Motor neuron (in vitro differentiated cells): ENCODE data around the gene DEPP1. TPM values are rescaled to one million over a fixed set of nuclear protein-coding genes. Genes with fewer than 3 reads are reported as not detected.
A peak's percentile ranks its signal among the peaks of the same experiment; 100 is the strongest.

ENCODE experiments used
- ATAC-seq, 8 experiments: fragments of 200-7000 bp; cut with Tn5 transposase; replicated peaks in 6 of 8; 2 replicates each; pipeline ENCODE4 v1.8.0; 2021; ENCODE audit warnings: mild to moderate bottlenecking in 8 of 8, moderate library complexity in 8 of 8
- H3K27ac ChIP-seq, 2 donors: fragments of 250-450 bp; sonication (Bioruptor Pico); 2 replicates each; pipeline ENCODE4 v1.9.0; 2021; ENCODE audit warnings: antibody characterized with exemption in 2 of 2, mild to moderate bottlenecking in 2 of 2, moderate library complexity in 1 of 2
- H3K4me1 ChIP-seq, 2 donors: fragments of 250-450 bp; sonication (Bioruptor Pico); replicated peaks in 1 of 2; 2 replicates each; pipeline ENCODE4 v1.6.1; 2021; ENCODE audit warnings: antibody characterized with exemption in 2 of 2, mild to moderate bottlenecking in 2 of 2, moderate library complexity in 1 of 2
- H3K4me3 ChIP-seq, 5 donors: fragments of 250-450 bp; sonication (Bioruptor Pico); 2 replicates each; pipeline ENCODE4 v1.9.0; 2021; ENCODE audit warnings: antibody characterized with exemption in 5 of 5, mild to moderate bottlenecking in 5 of 5, moderate library complexity in 4 of 5
- WGBS, 10 experiments: fragments of 450-650 bp; shearing (Covaris generic); methylation state at CpG; one replicate each; pipeline ENCODE4 v1.0.0; 2022; 5-methylcytosine and 5-hydroxymethylcytosine counted together
- in situ Hi-C, 9 experiments: fragments of 400-800 bp; cut with MboI; loops; one replicate each; pipeline ENCODE4 v1.15.0; 2021; ENCODE audit warnings: low sequenced_read_pairs in 9 of 9, low pct_unique_long_range_greater_than_20kb in 2 of 9; ENCODE audit not compliant: unreplicated experiment in 9 of 9
- total RNA-seq, 8 experiments: library from RNA; unstranded; fragments of 300-600 nt; gene quantifications; 2 replicates each; pipeline versions ENCODE4 v1.2.3 to v1.2.4, GENCODE V29; 2022

The DEPP1 gene
- total RNA-seq, 8 experiments from 2014 or later: 1.2 to 47.6 (median 11.4) TPM

DNA sequence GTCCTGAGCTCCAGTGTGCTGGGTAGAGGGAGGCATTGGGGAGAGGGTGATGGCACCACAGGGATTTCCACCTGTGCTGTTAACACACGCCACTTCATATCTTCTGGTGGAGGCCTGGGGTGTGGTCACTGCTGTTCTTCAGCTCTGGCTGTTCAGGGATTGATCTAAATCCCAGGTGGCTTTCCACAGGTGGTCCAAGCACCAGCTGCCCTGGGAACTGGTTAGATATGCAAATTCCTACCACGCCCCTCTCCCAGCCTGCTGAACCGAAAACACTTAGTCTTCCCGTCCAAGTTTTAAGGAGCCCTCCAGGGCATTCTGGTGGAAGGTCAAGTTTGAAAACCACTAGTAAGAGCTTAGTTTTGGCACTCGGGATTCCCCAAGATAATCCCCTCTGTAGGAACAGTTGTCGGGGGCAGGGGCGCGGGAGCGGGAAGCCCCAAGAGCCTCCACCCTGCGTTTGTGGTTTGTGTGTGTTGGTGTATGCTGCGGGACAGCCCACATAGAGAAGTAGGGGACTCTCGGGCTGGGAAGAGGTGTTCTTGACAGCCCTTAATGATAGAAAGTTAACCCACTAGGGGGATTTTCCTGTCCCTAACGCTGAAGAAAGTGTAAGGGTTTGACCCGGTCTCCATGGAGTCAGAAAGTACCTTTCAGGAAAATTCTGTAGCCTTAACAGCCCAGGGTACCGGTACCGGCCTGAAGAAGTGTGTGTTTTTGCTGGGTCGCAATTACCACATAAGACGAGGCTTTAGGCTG lies 5.1 kb downstream of the DEPP1 start:
- Histone ChIP-seq H3K27ac (no peak overlapping the region), H3K4me3 (no peak overlapping the region), H3K4me1 (peaks cover 50 to 52% of the 10 kb centered on the region in 2 donors)
- in situ Hi-C loops: no loop called here
- peak in 1 of 8 experiments; percentile 0 for ATAC-seq
- WGBS, 10 experiments: 67 to 100% (median 73%) methylated on average over 1 to 16 of the region's 18 CpGs; no CpG with 5 or more reads in 4 of the 10 experiments

DNA sequence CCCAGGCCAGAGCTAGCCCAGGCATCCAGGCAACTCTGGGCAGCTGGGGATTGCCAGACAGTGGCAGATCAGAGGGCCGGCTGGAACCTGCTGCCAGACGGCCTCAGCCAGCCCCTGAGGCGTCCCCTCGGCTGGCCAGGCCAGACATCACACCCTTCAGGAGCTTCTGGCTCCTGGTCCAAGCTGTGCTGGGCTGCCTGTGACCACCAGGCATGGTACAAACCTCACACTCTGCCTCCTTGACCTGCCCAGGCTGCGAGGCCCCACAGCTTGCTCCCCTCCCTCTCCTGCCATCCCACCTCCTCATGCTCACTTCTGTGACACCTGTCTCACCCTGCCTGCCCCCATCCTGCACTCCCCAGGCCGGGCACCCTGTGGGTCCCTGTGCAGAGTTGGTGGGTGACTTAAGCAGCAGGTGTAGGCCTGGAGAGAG lies 5.7 kb downstream of the DEPP1 start:
- Histone ChIP-seq H3K4me1 (peaks cover 44 to 52% of the 10 kb centered on the region in 2 donors), H3K4me3 (no peak overlapping the region), H3K27ac (no peak overlapping the region)
- in situ Hi-C loops: no loop called here
- 100% methylated on average over 1 of the region's 6 CpGs; no CpG with 5 or more reads in 9 of the 10 experiments for WGBS, 10 experiments
- ATAC-seq: peak in 1 of 8 experiments; percentile 0

DNA sequence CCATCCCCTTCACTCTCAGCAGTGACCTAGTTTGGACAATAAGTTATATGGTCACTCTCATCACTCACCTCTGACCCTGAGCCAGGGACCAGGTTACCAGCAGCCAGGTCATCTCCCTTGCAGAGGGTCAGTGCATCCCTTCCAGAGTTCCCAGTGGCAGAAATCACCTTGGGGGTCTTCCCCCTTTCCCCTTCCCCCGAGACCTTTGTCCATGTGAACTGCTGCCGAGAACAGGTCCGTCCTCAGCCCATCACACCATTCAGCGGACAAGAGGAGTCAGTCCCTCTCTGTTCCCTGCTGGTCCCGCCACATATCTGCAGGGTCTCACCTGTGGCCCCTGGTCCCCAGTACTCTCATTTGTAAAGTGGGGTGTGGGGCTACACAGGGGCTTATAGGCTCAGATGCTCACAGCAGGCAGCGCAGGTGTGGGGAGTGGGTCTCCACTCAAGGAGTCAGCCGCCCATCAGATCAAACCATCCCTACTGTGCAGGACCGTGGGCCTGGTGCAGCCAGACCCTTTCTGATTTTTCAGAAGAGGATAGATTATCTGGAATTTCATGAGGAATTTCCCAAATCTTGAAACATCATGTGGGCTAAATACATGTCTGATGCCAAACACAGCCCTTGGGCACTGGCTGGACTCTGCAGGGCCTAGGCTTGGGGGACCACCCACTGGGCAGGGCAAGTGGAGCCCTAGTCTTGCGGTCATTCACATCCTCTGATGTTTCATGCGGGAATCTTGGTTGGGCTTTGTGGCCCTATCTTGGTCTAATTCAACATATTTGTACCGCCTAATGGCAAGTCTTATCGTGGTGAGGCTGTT lies 6.5 kb downstream of the DEPP1 start:
- H3K4me3 ChIP-seq: no peak overlapping the region
- 69 to 100% (median 92%) methylated on average over 1 to 5 of the region's 12 CpGs; no CpG with 5 or more reads in 4 of the 10 experiments for WGBS, 10 experiments
- ATAC-seq: no peak
- peaks cover 42 to 49% of the 10 kb centered on the region in 2 donors for H3K4me1 ChIP-seq
- in situ Hi-C loops: no loop called here
- H3K27ac ChIP-seq: no peak overlapping the region

DNA sequence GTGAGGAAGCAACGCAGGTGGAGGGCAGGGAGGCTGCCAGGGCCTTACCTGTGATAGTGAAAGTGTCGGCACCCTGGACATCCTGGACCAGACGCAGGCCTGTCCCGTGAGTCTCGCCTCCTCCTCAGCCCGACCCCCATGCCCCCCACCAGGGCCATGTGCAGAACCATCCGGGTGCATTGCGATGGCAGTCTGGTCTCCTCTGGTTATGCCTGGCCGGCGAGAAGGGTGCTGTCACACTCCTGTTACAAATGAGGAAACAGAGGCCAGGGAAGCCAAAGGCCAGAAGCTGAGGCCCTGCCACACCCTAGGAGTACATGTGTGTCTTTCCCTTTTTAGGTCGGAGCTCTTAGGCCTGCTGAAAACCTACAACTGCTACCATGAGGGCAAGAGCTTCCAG lies 7.2 kb downstream of the DEPP1 start:
- no peak for ATAC-seq
- Histone ChIP-seq H3K4me3 (no peak overlapping the region), H3K27ac (no peak overlapping the region), H3K4me1 (peaks cover 35 to 47% of the 10 kb centered on the region in 2 donors)
- in situ Hi-C loops: no loop called here
- 87 to 100% (median 89%) methylated on average over 1 to 5 of the region's 11 CpGs; no CpG with 5 or more reads in 7 of the 10 experiments for WGBS, 10 experiments

DNA sequence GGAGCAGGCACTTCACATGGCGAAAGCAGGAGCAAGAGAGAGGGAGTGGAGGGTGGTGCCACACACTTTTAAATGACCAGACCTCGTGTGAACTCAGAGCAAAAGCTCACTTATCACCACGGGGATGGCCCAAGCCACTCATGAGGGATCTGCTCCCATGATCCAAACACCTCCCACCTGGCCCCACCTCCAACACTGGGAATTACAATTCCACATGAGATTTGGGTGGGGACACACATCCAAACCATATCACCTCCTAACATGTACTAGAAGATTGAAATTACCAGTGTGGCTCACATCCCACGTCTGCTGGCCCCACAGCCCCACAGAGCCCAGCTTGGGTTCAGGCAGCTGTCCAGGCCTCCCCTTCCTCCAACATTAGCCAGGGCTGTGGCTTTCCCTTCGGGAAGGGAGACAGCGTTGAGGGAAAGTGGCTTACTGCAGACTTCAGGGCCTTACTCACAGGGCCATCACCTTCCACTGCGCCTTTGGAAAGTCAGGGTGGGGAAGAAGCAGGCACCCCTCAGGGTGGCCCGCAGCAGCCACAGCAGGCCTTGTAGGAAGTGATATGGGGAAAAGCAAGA lies 7.7 kb downstream of the DEPP1 start:
- no peak for ATAC-seq
- in situ Hi-C loops: no loop called here
- no peak overlapping the region for H3K27ac ChIP-seq
- 40 to 100% (median 88%) methylated on average over 1 to 5 of the region's 8 CpGs; no CpG with 5 or more reads in 2 of the 10 experiments for WGBS, 10 experiments
- H3K4me1 ChIP-seq: peaks cover 31 to 49% of the 10 kb centered on the region in 2 donors
- H3K4me3 ChIP-seq: no peak overlapping the region

DNA sequence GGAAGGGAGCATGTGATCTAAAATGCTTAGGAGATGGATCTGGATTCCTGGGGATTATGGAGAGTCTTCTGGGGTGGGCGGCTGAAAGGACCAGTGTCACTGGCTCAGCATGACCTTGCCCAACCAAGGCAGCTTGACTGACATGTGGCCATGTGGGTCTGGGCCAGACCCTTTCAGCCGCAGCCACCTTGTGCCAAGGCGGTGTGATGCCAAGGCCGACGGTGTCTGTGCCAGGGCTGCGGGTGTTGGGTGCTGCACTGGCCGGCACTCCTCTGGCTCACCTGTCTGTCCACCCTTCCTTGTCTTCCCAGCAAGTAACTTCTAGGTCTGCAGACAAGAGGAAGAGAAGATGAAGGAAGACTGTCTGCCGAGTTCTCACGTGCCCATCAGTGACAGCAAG lies 8.8 kb downstream of the DEPP1 start:
- no peak overlapping the region for H3K27ac ChIP-seq
- 61 to 100% (median 100%) methylated on average over 1 to 3 of the region's 9 CpGs; no CpG with 5 or more reads in 4 of the 10 experiments for WGBS, 10 experiments
- in situ Hi-C loops: no loop called here
- no peak overlapping the region for H3K4me3 ChIP-seq
- no peak for ATAC-seq
- peaks cover 35 to 51% of the 10 kb centered on the region in 2 donors for H3K4me1 ChIP-seq

DNA sequence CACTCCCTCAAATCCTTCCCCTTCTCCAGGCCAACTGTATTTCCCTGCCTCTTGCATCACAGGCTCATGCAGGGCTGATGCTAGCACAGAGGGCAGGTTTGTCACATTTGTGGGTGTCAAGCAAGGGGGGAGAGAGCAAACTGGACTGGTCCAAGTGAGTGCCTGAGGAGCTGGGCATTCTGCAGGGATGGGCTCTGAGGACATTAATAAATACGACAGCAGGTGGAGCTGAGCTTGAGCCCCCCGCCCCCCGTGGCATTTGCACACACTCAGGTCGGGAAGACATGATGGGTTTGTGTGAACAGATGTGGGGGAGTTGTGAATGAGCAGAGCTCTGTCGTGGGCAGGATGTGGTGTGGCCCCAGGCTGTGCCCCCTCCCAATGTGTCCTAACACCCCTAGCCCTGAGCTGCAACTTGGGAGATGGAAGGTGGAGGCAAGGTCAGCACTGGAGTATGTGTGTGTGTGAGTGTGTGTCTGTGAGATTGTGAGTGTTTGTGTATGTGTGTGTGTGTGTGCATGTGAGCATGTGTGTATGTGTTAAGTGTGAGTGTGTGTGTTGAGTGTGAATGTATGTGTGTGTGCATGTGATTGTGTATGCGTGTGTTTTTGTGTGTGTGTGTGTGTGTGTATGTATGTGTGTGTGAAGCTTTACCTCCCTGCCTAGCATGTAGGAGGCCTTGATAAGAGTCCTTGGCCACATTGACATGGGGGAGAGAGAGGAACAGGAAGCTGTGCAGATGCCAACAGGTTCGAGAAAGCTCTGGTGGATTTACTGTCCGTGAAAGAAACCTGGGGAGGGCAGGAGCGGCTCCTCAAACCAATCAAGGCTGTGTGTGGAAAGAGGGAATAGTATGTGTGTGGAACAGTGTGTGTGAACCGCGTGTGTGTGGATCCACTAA lies 9.9 kb downstream of the DEPP1 start:
- Histone ChIP-seq H3K4me3 (no peak overlapping the region), H3K4me1 (peaks cover 35 to 50% of the 10 kb centered on the region in 2 donors), H3K27ac (no peak overlapping the region)
- WGBS, 10 experiments: 65 to 90% (median 75%) methylated on average over 2 to 5 of the region's 11 CpGs; no CpG with 5 or more reads in 5 of the 10 experiments
- no peak for ATAC-seq
- in situ Hi-C loops: no loop called here

DNA sequence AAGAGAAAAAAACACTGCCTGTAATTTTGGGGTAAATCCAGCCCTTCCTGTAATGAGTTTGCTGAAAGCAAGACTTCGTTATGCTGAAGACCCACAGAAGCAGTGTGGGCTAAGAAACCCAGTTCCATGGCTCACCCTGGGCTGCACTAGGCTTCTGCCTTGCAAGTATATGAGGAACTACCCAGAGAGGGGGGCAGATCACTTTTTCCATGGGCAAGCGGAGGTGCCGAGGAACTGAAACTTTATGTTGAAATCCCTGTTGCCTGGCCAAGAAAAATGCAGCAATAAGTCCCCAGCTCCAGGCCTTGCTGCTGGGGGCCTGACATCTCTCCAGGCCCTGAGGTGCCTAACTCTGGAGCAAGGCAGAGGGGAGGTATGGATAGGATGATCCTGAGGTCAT lies 10.5 kb downstream of the DEPP1 start:
- no peak overlapping the region for H3K4me3 ChIP-seq
- no peak for ATAC-seq
- 8 to 100% (median 83%) methylated on average over 1 to 2 of the region's 3 CpGs; no CpG with 5 or more reads in 5 of the 10 experiments for WGBS, 10 experiments
- H3K4me1 ChIP-seq: peaks cover 35 to 50% of the 10 kb centered on the region in 2 donors
- H3K27ac ChIP-seq: no peak overlapping the region
- in situ Hi-C loops: no loop called here

DNA sequence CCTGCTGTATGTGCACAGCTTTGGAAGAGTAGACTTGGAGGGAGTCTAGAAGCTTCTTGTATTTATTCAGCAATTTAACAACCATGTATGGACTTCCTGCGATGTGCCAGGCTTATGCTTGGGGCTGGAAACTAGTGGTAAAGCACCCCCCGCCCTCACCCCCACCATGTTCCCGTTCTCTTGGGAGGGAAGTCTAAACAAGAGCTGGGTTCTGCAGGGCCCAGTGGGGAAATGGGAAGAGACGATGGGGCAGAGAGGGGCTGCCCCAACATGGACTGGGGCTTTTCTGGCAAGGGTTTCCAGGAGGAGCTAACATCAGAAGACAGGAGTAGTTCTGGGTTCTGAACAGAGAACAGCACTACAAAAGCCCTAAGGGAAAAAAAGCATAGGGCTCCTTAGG lies 11.0 kb downstream of the DEPP1 start:
- Histone ChIP-seq H3K4me1 (peaks cover 40 to 53% of the 10 kb centered on the region in 2 donors), H3K4me3 (no peak overlapping the region), H3K27ac (no peak overlapping the region)
- no peak for ATAC-seq
- in situ Hi-C loops: no loop called here
- 40 to 100% (median 96%) methylated on average over 1 to 4 of the region's 4 CpGs; no CpG with 5 or more reads in 5 of the 10 experiments for WGBS, 10 experiments

DNA sequence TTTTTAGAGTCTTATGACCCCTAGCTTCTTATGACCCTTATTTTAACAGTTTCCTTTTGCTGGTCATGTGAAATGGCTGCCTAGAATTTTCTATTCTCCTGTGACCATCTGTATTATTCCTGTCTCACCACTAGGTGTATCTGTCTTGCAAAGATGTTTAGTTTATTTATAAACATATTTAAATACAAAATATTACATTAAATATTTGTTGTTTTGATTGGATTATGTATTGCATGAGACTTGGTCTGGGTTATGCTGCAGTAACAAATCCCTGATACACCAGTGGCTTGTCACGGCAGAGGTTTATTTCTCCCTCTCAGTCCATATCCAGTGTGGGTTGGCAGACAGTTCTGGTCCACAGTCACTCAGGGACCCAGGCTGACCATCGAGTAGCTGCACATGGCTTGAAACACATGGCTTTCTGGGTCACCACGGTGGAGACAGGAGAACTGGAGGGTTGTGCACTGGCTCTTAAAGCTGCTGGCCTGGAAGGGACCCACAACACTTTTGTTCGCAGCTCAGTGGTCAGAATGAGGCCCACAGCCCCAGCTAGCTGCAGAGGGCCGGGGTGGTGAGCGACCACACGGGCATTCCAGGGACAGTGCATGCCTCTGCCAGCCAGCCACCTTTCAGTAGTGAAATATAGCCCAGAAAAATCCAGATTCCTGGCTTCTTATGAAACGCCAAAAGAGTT lies 11.6 kb downstream of the DEPP1 start:
- no peak for ATAC-seq
- no peak overlapping the region for H3K27ac ChIP-seq
- H3K4me3 ChIP-seq: no peak overlapping the region
- H3K4me1 ChIP-seq: peaks cover 46 to 59% of the 10 kb centered on the region in 2 donors
- in situ Hi-C loops: no loop called here
- 71 to 100% (median 82%) methylated on average over 1 to 3 of the region's 8 CpGs; no CpG with 5 or more reads in 6 of the 10 experiments for WGBS, 10 experiments

DNA sequence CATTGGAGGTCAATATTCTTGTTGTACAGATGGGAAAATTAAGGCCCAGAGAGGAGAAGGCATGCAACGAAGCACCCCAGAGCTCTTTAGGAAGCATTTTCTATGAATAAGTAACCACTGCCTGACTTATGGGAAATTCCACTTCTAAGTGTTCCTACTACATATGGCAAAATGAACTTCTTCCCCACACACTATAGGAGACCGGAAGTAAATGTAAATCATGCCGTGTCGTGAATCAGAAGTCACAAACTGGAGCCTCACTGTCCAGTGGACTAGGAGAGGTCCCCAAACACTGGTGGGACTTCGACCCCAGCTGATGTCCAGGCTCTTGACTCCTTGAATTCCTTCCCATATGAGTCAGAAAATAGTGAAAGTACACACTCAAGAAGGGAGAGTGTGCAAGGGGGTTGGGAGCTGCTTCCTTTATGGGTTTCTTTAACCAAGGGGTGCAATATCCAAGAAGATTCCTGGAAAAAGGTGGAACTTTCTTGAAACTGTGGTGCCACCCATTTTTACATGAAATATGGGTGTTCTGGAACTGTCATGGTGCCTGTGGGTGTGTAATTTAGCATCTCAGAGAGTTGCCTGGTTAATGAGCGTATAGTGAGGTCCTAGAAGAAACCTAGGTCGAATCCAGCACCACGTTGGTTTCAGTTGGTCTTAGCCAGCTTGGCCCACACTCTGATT lies 12.3 kb downstream of the DEPP1 start:
- H3K27ac ChIP-seq: no peak overlapping the region

More for the DNA sequence above, 12.3 kb downstream of the DEPP1 start:
- Histone ChIP-seq H3K4me3 (no peak overlapping the region), H3K4me1 (peaks cover 51 to 64% of the 10 kb centered on the region in 2 donors)
- 61 to 100% (median 89%) methylated on average over 1 to 7 of the region's 8 CpGs; no CpG with 5 or more reads in 1 of the 10 experiments for WGBS, 10 experiments
- in situ Hi-C loops: no loop called here
- ATAC-seq: peak in 2 of 8 experiments; percentile 7 to 9
